ENCODE measurements around the gene RPS2.

Gene RPS2

GRCh38 chr16:1980770-1981087 lies 16.1 kb upstream of the RPS2 start:
- DNase-seq, result no peak

- DNase-seq, result no peak
These were observed 15.6 kb upstream of the RPS2 start for GRCh38 chr16:1980030-1980769.

- no peak for DNase-seq
These were observed 14.8 kb upstream of the RPS2 start for GRCh38 chr16:1979271-1980029.

DNA sequence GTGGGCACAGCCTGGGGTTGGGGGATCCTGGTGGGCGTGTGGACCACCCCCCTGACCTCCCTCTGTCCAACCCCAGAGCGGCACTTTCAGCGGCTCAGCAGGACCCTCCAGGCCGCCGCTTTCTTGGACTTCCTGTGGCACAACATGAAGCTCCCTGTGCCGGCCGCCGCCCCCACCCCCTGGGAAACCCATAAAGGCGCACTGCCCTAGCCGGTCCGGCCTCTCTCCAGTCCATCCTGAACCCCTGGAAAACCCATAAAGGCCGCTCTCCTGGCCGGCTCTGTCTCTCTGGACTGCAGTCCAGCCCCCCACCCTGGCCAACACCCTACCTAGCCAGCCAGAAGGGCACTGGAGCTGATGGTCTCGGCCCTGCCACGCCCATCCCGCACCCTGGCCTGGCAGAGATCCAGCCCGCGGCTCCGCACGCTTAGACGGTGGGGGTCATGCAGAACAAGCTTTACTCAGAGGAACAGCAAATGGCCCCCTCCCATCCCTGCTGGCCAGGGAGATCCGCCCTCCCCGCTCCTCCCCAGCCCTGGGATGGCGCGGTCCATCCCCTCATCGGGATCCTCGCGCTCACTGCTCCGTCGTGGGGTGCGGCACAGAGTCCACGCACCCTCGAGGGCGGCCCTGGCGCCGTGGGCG lies 14.0 kb upstream of the RPS2 start:
- DNase-seq, result no peak

- DNase-seq, result no peak
These were observed 13.2 kb upstream of the RPS2 start for GRCh38 chr16:1977875-1978268.

GRCh38 chr16:1976951-1977874 lies 12.6 kb upstream of the RPS2 start:
- DNase-seq, result no peak

- DNase-seq, result no peak
These were observed 11.5 kb upstream of the RPS2 start for GRCh38 chr16:1976216-1976520.

DNA sequence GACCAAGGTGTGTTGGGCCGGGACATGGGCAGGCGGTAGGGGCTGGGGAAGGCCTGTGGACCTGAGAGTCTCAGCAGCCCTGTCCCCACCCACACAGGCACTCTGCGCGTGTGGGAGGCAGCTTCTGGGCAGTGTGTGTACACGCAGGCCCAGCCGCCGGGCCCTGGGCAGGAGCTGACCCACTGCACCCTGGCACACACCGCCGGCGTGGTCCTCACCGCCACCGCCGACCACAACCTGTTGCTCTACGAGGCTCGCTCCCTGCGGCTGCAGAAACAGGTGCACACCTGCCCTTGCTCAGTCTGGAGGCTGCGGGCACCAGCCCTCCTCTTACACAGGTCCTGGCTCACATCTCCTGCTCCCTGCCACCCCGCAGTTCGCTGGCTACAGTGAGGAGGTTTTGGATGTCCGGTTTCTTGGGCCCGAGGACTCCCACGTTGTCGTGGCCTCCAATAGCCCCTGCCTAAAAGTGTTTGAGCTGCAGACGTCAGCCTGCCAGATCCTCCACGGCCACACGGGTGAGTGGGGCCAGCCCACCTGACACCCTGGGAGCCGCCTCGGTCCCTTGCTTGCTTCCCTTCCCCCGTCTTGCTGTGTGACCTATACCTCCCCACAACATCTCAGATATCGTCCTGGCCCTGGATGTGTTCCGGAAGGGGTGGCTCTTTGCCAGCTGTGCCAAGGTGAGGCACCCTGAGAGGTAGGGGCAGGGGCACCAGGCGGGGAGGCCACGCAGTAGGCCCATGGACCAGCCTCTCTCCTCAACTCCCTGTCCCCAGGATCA lies 11.0 kb upstream of the RPS2 start:
- no peak for DNase-seq

GRCh38 chr16:1974157-1975070 lies 9.8 kb upstream of the RPS2 start:
- no peak for DNase-seq

GRCh38 chr16:1973461-1974156 lies 9.0 kb upstream of the RPS2 start:
- no peak for DNase-seq

DNA sequence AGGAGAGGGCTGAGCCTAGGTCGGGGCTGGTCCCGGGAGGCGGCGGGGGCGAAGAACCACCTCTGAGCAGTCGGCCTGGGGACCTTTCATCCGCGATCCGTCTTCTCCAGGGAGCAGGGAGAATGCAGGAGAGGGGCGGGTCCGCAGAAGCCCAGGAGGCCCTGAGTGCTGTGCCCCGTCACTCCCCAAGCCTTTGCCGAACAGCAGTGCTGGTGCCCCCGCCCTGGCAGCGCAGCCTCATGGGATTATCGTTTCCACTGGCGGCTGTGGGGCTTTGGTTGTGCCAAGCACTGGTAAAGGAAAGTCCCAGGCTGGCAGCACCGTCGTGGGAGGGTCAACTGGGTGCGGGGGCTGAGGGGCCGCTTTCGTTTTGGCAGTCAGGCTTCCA lies 7.9 kb upstream of the RPS2 start:
- no peak for DNase-seq

- peak; percentile 96 for DNase-seq
These were observed 7.3 kb upstream of the RPS2 start, which contains the start of gene TBL3 for GRCh38 chr16:1971796-1972489. TBL3 (plus strand) TSS chr16:1972053; CDS start chr16:1972165, 112 bp downstream.

GRCh38 chr16:1968146-1968953 lies 3.7 kb upstream of the RPS2 start:
- DNase-seq, result no peak

- no peak for DNase-seq
These were observed 1.8 kb upstream of the RPS2 start, which contains the start of gene RNF151 for GRCh38 chr16:1966460-1966859. RNF151 (plus strand) TSS chr16:1966856; CDS start chr16:1966882, 26 bp downstream.

- DNase-seq, result no peak
These were observed 873 bp upstream of the RPS2 start for GRCh38 chr16:1965396-1966001.

DNA sequence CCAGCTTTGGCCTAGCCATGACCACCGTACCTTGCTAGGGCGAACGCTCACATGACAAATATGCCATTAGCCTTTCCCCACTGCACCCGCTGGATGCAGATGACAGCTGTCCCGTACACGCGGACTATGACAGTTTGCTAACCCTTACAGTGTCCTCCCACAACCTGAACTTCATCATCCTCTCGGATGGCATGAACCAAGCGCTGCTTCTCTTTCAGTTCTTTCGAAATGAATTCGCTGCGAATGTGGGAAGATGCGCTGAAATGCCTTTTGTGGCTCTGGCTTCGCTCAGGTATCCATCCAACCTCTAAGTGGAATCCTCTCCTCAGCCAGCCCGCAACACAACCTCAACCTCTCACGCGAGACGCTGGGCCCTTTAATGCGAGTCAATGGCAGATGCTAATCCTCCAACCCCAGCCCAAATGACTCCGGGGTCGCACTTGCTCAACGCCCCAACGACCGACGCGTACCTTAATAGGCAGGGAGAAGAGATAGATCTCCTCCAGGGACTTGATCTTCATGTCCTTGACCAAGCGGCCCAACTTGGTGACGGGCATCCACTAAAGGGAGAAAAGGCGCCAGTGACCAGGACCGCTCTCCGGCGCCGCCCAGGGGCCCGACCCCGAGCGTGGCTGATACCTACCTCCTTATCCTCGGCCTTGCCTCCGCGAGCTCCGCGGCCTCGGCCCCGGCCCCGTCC lies 670 bp downstream of the RPS2 start:
- DNase-seq, result no peak

Measured in CD4-positive, alpha-beta T cell treated with Interferon gamma for 1 hour (primary cell).